ENCODE results near the gene TNRC6C.

GRCh38 chr17:77909816-77910215 lies 48.7 kb upstream of the TNRC6C start:
- TF ChIP-seq CTCF (optimal IDR thresholded peaks at IDR 0.05 in 1 of 3, IDR thresholded peaks at IDR 0.05 in 1 of 3, conservative IDR thresholded peaks at IDR 0.05 in 1 of 3; ENCODE audit: extremely low read depth in 1 of 3, insufficient read depth in 2 of 3, low read length in 3 of 3) = no peak
- no peak for TF ChIP-seq EZH2 (IDR thresholded peaks at IDR 0.05; ENCODE audit: low read length)

Data from keratinocyte (primary cell).